Liver (tissue), 4 donors: ENCODE results near the gene TMEM151B. TPM values are rescaled to one million over a fixed set of nuclear protein-coding genes. Genes with fewer than 3 reads are reported as not detected.

ENCODE experiments used
- polyA plus RNA-seq, 2 donors: library from polyadenylated mRNA; stranded (reverse) in 1 of 2; unstranded in 1 of 2; fragments of 200-250 nt in 1 of 2; fragments of >200 nt in 1 of 2; fragmentation: Nextera tagmentation in 1 of 2; extraction: Ambion mirVana in 1 of 2; gene quantifications; one replicate each; pipeline versions ENCODE4 v1.2.1 to v1.2.3, GENCODE V29; 2013 to 2015
- total RNA-seq, 2 donors: library from RNA; depleted of rRNA; stranded (reverse); fragments of >200 nt; gene quantifications; one replicate each; pipeline ENCODE4 v1.2.3, GENCODE V29; 2014
- donor health status: healthy.
- donor health status: healthy.
- donor health status: healthy.

Gene TMEM151B
- total and polyA plus RNA-seq, 4 donors, result not detected

Other genes with a start within 250 kb of the TMEM151B start
- 10 to 100 TPM; 34.6 to 36.9 TPM for gene MRPL14, start 143.0 kb upstream of the TMEM151B start, total RNA-seq
- gene MRPL14, start 143.0 kb upstream of the TMEM151B start, polyA plus RNA-seq, result 100 to 1,000 TPM in 1 of 2 donors, 10 to 100 TPM in 1; 44.9 to 118 TPM
- 10 to 100 TPM; 53.8 to 64.9 TPM for gene TMEM63B, start 142.9 kb upstream of the TMEM151B start, total RNA-seq
- gene TMEM63B, start 142.9 kb upstream of the TMEM151B start, polyA plus RNA-seq, result 10 to 100 TPM in 1 of 2 donors, 1 to 10 TPM in 1; 9.6 to 21.4 TPM
- under 1 TPM; 0.08 to 0.19 TPM for gene CAPN11, start 111.6 kb upstream of the TMEM151B start, total RNA-seq
- under 1 TPM in 1 of 2 donors, not detected in 1; 0.09 TPM for gene CAPN11, start 111.6 kb upstream of the TMEM151B start, polyA plus RNA-seq
- gene MYMX, start 53.5 kb upstream of the TMEM151B start, total RNA-seq, result not detected
- under 1 TPM in 1 of 2 donors, not detected in 1; 0.14 TPM for gene MYMX, start 53.5 kb upstream of the TMEM151B start, polyA plus RNA-seq
- gene SLC29A1, start 46.9 kb upstream of the TMEM151B start, total RNA-seq, result 10 to 100 TPM; 15.8 to 67.2 TPM
- 10 to 100 TPM; 15.1 to 17.5 TPM for gene SLC29A1, start 46.9 kb upstream of the TMEM151B start, polyA plus RNA-seq
- 100 to 1,000 TPM; 170 to 281 TPM for gene HSP90AB1, start 23.3 kb upstream of the TMEM151B start, total RNA-seq
- gene HSP90AB1, start 23.3 kb upstream of the TMEM151B start, polyA plus RNA-seq, result 100 to 1,000 TPM; 129 to 235 TPM
- gene SLC35B2, start 12.9 kb upstream of the TMEM151B start, total RNA-seq, result 10 to 100 TPM; 19.8 to 22.4 TPM
- 10 to 100 TPM; 18.9 to 27.0 TPM for gene SLC35B2, start 12.9 kb upstream of the TMEM151B start, polyA plus RNA-seq
- gene NFKBIE, start 4.9 kb upstream of the TMEM151B start, total RNA-seq, result 1 to 10 TPM; 4.9 TPM
- 1 to 10 TPM; 3.7 to 4.6 TPM for gene NFKBIE, start 4.9 kb upstream of the TMEM151B start, polyA plus RNA-seq
- gene AARS2, start 42.9 kb downstream of the TMEM151B start, total RNA-seq, result 1 to 10 TPM; 9.2 to 9.6 TPM
- 1 to 10 TPM; 1.9 to 4.5 TPM for gene AARS2, start 42.9 kb downstream of the TMEM151B start, polyA plus RNA-seq
- gene SPATS1, start 72.2 kb downstream of the TMEM151B start, total RNA-seq, result not detected
- gene SPATS1, start 72.2 kb downstream of the TMEM151B start, polyA plus RNA-seq, result not detected
- gene CDC5L, start 117.3 kb downstream of the TMEM151B start, total RNA-seq, result 10 to 100 TPM; 12.2 to 12.3 TPM
- 1 to 10 TPM; 5.4 to 9.8 TPM for gene CDC5L, start 117.3 kb downstream of the TMEM151B start, polyA plus RNA-seq